ENCODE data around the gene MTMR12. TPM values are rescaled to one million over a fixed set of nuclear protein-coding genes. Genes with fewer than 3 reads are reported as not detected.

MTMR12 gene
- total and polyA plus RNA-seq, 2 of the 13 experiments (the other 11 are each of a cell fraction or from before 2014, with no cell fraction given) = 23.4 to 36.6 TPM

GRCh38 chr5:32251871-32252458, 60.8 kb downstream of the MTMR12 start:
- H3K27ac ChIP-seq (ENCODE audit: extremely low read length, insufficient read depth, low read length) = no peak overlapping the region
- peaks cover 34 to 77% of the 10 kb centered on the region in 2 experiments for H3K36me3 ChIP-seq (replicated peaks in 1 of 2; ENCODE audit: control insufficient read depth in 1 of 2, insufficient read depth in 2 of 2, low read length in 2 of 2)
- peaks cover 28% of the 10 kb centered on the region for H3K4me1 ChIP-seq (ENCODE audit: insufficient read depth, low read length)
- no peak overlapping the region for H2AFZ ChIP-seq (ENCODE audit: low read length)
- H3K9me3 ChIP-seq (ENCODE audit: low read length) = no peaks in the 10 kb centered on the region
- H3K4me2 ChIP-seq (ENCODE audit: low read depth, low read length) = no peak overlapping the region
- in situ Hi-C loops (cut with HindIII; ENCODE audit: extremely low pct_ligation_motif_present, low pct_unique_long_range_greater_than_20kb) (no loop called here), intact Hi-C loops (cut with micrococcal nuclease; ENCODE audit: unreplicated experiment) (no loop called here)
- H3K79me2 ChIP-seq (ENCODE audit: insufficient read depth, low read length) = no peaks in the 10 kb centered on the region
- no TSS peak for BruUV-seq (replicated peaks)
- ATAC-seq (no peak), DNase-seq (ENCODE audit: low spot score) (no peak), FAIRE-seq (no peak)
- no peak overlapping the region for H3K4me3 ChIP-seq (replicated peaks in 1 of 3; ENCODE audit: insufficient read depth in 1 of 3, low read depth in 2 of 3, low read length in 3 of 3)
- CTCF ChIA-PET (ENCODE audit: low intra/inter-chr PET ratio, low total read pairs) = no interaction called here
- POLR2A ChIA-PET = no interaction called here
- no peaks in the 10 kb centered on the region for H3K27me3 ChIP-seq (ENCODE audit: control insufficient read depth in 1 of 2, insufficient read depth in 2 of 2, low read length in 2 of 2)
- no peak for TF ChIP-seq ELF3 (CRISPR knock-in tag; IDR thresholded peaks at IDR 0.05)
- peak; percentile 44 for TF ChIP-seq RBM22 (optimal IDR thresholded peaks at IDR 0.05; ENCODE audit: low read length)
- H4K20me1 ChIP-seq (ENCODE audit: insufficient read depth, low read length) = no peaks in the 10 kb centered on the region
- 97% methylated on average over 8 of the region's 8 CpGs for WGBS (ENCODE audit: low lambda C conversion rate)
- H3K9ac ChIP-seq (ENCODE audit: insufficient read depth, low read depth, low read length) = no peak overlapping the region

- Histone ChIP-seq H2AFZ (ENCODE audit: low read length) (no peak overlapping the region), H3K27me3 (ENCODE audit: control insufficient read depth in 1 of 2, insufficient read depth in 2 of 2, low read length in 2 of 2) (no peaks in the 10 kb centered on the region), H3K9me3 (ENCODE audit: low read length) (no peaks in the 10 kb centered on the region), H3K4me2 (ENCODE audit: low read depth, low read length) (peak overlapping the region; percentile 15; the same call in 1 of the 2 replicates), H3K9ac (ENCODE audit: insufficient read depth, low read depth, low read length) (no peak overlapping the region), H3K4me3 (replicated peaks in 1 of 3; ENCODE audit: insufficient read depth in 1 of 3, low read depth in 2 of 3, low read length in 3 of 3) (no peak overlapping the region), H3K4me1 (ENCODE audit: insufficient read depth, low read length) (peaks cover 40% of the 10 kb centered on the region), H3K36me3 (replicated peaks in 1 of 2; ENCODE audit: control insufficient read depth in 1 of 2, insufficient read depth in 2 of 2, low read length in 2 of 2) (peaks cover 30 to 75% of the 10 kb centered on the region in 2 experiments), H3K79me2 (ENCODE audit: insufficient read depth, low read length) (no peaks in the 10 kb centered on the region), H3K27ac (ENCODE audit: extremely low read length, insufficient read depth, low read length) (peak overlapping the region; percentile 55), H4K20me1 (ENCODE audit: insufficient read depth, low read length) (no peaks in the 10 kb centered on the region)
- peak; percentile 72 for FAIRE-seq
- CTCF ChIA-PET (ENCODE audit: low intra/inter-chr PET ratio, low total read pairs) = no interaction called here
- POLR2A ChIA-PET = interaction anchor here (0.6 to 2.7 kb wide), 3 partner anchors 15 to 53 kb away, joined by 3 to 16 read pairs (median 4); no protein-coding TSS in a partner anchor
- ATAC-seq = peak; percentile 92
- in situ Hi-C loops (cut with HindIII; ENCODE audit: extremely low pct_ligation_motif_present, low pct_unique_long_range_greater_than_20kb) (no loop called here), intact Hi-C loops (cut with micrococcal nuclease; ENCODE audit: unreplicated experiment) (no loop called here)
- 15% methylated on average over 2 of the region's 2 CpGs for WGBS (ENCODE audit: low lambda C conversion rate)
- no TSS peak for BruUV-seq (replicated peaks)
- peak; percentile 36 for DNase-seq (ENCODE audit: low spot score)
- TF ChIP-seq NR2C2 (CRISPR knock-in tag; IDR thresholded peaks at IDR 0.05; ENCODE audit: borderline replicate concordance) (no peak), HNF1A (IDR thresholded peaks at IDR 0.05; ENCODE audit: low read depth) (no peak), HNF1A (CRISPR knock-in tag; IDR thresholded peaks at IDR 0.05; ENCODE audit: borderline replicate concordance) (no peak), ZNF629 (CRISPR knock-in tag; conservative IDR thresholded peaks at IDR 0.05) (0 out of 2 replicates have a peak, but pooled peaks have one; percentile 27), THAP7 (CRISPR knock-in tag; IDR thresholded peaks at IDR 0.05) (no peak), MEIS1 (CRISPR knock-in tag; IDR thresholded peaks at IDR 0.05; ENCODE audit: borderline replicate concordance) (no peak), HDAC1 (CRISPR knock-in tag; IDR thresholded peaks at IDR 0.05) (0 out of 2 replicates have a peak, but pooled peaks have one; percentile 19), DNMT3B (CRISPR knock-in tag; conservative IDR thresholded peaks at IDR 0.05) (no peak)
These were observed 63.1 kb downstream of the MTMR12 start for GRCh38 chr5:32249668-32250067.

All from HepG2 (cell line).